Tibial nerve (tissue), 4 donors: Measurements from ENCODE around the gene PGPEP1. TPM values are rescaled to one million over a fixed set of nuclear protein-coding genes. Genes with fewer than 3 reads are reported as not detected.
"Not testable (repeated sequence)": the region's sequence is repeated elsewhere in the genome, so short reads cannot be mapped to it uniquely, and the experiment has no call there.

Source experiments
- DNase-seq, 2 donors: peaks; one replicate each; pipeline ENCODE4 v3.0.0-alpha.2; 2019; ENCODE audit warnings: low spot score in 2 of 2
- H3K27ac ChIP-seq, 4 donors: fragments of 200-600 bp; sonication (generic) in 3 of 4; one replicate each; pipeline ENCODE4 v1.5.1; 2017 to 2019; ENCODE audit warnings: mild to moderate bottlenecking in 1 of 4
- H3K27me3 ChIP-seq, 2 donors: fragments of 200-600 bp; sonication (generic) in 1 of 2; one replicate each; pipeline versions ENCODE4 v1.5.1 to v1.6.0; 2017 to 2019
- H3K36me3 ChIP-seq, 3 donors: fragments of 200-600 bp; sonication (generic); one replicate each; pipeline ENCODE4 v1.5.1; 2018 to 2019
- H3K4me1 ChIP-seq, 4 donors: fragments of 200-600 bp; sonication (generic) in 3 of 4; one replicate each; pipeline ENCODE4 v1.5.1; 2017 to 2019
- H3K4me3 ChIP-seq, 4 donors: fragments of 200-600 bp; sonication (generic) in 3 of 4; one replicate each; pipeline ENCODE4 v1.5.1; 2017 to 2019; ENCODE audit warnings: mild to moderate bottlenecking in 1 of 4, moderate library complexity in 1 of 4
- H3K9me3 ChIP-seq, 4 donors: fragments of 200-600 bp; sonication (generic) in 3 of 4; one replicate each; pipeline ENCODE4 v1.5.1; 2017 to 2019
- EP300 ChIP-seq, 2 donors: sonication (generic); formaldehyde crosslinking; IDR thresholded peaks; one replicate each; pipeline ENCODE4 v1.6.1; 2017; ENCODE audit warnings: antibody characterized with exemption in 2 of 2, mild to moderate bottlenecking in 1 of 2
- POLR2A ChIP-seq, 2 donors: fragments of 450-650 bp; IDR thresholded peaks; one replicate each; pipeline ENCODE4 v1.6.1; 2017; ENCODE audit warnings: antibody characterized with exemption in 2 of 2, mild to moderate bottlenecking in 2 of 2, moderate library complexity in 2 of 2
- WGBS, 2 donors: methylation state at CpG; one replicate each; pipeline ENCODE4 v1.1.5; 2018; 5-methylcytosine and 5-hydroxymethylcytosine counted together
- total RNA-seq, 4 donors: library from RNA; depleted of rRNA; stranded (reverse); fragments of >200 nt; gene quantifications; one replicate each; pipeline ENCODE4 v1.1.0, GENCODE V29; 2016
- TF ChIP-seq, protein P1 (sequence below), 5 experiments: fragments of 200-600 bp in 3 of 5; fragments of 450-650 bp in 2 of 5; sonication (generic) in 3 of 5; IDR thresholded peaks; one replicate each; pipeline ENCODE4 v1.5.1; 2016 to 2019; ENCODE audit warnings: antibody characterized with exemption in 5 of 5, mild to moderate bottlenecking in 3 of 5, moderate library complexity in 2 of 5

PGPEP1 gene
- total RNA-seq, 4 donors from 2014 or later, result 15.9 to 27.9 (median 20.1) TPM

DNA sequence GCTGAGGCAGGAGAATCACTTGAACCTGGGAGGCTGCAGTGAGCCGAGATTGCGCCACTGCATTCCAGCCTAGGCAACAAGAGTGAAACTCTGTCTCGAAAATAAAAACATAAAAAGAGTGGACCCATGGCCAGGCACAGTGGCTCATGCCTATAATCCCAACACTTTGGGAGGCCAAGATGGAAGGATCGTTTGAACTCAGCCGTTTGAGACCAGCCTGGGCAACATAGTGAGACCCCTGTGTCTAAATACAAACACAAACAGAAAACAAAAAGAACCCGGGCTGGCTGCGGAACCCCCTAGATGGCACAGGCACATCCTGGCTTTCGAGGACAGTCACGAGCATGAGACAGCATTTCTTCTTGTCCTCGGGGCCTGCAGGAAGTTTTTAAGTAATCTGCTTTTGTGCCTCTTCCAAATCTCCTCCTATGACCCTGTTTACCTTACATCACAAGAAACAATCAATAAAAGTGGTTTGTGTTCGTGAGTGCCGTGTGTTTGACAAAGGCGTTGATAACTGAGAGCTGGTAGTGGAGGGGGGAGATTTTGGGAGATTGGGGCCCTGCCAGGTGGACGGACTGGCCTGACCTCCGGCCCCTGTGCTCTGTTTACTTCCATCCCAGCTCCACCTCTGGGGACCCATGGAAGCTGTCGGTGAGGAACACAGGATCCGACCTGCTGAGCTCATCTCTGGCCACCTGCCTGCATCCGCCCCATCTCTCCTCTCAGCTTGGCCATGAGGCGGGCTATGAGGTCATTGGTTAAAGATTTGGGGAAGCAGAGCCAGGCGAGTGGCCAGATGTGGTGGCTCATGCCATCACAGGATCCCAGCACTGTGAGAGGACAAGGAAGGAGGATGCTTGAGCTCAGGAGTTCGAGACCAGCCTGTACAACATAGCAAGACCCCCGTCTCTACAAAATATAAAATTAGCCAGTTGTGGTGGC lies 39.7 kb downstream of the PGPEP1 start:
- TF ChIP-seq, protein P1, sequence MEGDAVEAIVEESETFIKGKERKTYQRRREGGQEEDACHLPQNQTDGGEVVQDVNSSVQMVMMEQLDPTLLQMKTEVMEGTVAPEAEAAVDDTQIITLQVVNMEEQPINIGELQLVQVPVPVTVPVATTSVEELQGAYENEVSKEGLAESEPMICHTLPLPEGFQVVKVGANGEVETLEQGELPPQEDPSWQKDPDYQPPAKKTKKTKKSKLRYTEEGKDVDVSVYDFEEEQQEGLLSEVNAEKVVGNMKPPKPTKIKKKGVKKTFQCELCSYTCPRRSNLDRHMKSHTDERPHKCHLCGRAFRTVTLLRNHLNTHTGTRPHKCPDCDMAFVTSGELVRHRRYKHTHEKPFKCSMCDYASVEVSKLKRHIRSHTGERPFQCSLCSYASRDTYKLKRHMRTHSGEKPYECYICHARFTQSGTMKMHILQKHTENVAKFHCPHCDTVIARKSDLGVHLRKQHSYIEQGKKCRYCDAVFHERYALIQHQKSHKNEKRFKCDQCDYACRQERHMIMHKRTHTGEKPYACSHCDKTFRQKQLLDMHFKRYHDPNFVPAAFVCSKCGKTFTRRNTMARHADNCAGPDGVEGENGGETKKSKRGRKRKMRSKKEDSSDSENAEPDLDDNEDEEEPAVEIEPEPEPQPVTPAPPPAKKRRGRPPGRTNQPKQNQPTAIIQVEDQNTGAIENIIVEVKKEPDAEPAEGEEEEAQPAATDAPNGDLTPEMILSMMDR (IDR thresholded peaks at IDR 0.05), result no peak
- TF ChIP-seq EP300 (IDR thresholded peaks at IDR 0.05), result peak; percentile 42 to 81
- DNase-seq, result peak; percentile 93 to 96
- Histone ChIP-seq H3K27me3 (no peaks in the 10 kb centered on the region), H3K36me3 (no peaks in the 10 kb centered on the region), H3K27ac (peak overlapping the region; percentile 56 to 85 (median 75)), H3K4me1 (peaks cover 0 to 50% (median 8%) of the 10 kb centered on the region in 4 donors), H3K9me3 (no peaks in the 10 kb centered on the region), H3K4me3 (no peak overlapping the region)
- WGBS, 2 donors, result 48 to 50% methylated on average over 22 of the region's 22 CpGs

DNA sequence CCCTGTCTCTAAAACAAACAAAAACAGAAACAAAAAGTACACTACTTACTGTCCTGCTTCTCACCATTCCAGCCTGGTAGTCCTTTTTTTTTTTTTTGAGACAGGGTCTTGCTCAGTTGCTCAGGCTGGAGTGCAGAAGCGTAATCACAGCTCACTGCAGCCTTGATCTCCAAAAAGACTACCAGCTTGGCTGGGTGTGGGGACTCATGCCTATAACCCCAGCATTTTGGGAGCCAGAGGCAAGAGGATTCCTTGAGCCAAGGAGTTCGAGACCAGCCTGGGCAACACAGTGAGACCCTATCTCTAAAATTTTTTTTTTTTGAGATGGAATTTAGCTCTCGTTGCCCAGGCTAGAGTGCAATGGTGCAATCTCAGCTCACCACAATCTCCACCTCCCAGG lies 40.4 kb downstream of the PGPEP1 start:
- no peak for DNase-seq
- Histone ChIP-seq H3K36me3 (no peaks in the 10 kb centered on the region), H3K27ac (peak overlapping the region; percentile 56 to 85 (median 68)), H3K27me3 (no peaks in the 10 kb centered on the region), H3K4me1 (peaks cover 0 to 47% (median 6%) of the 10 kb centered on the region in 4 donors), H3K4me3 (no peak overlapping the region), H3K9me3 (no peaks in the 10 kb centered on the region)
- WGBS, 2 donors, result 65 to 74% methylated on average over 3 of the region's 3 CpGs
- TF ChIP-seq POLR2A (IDR thresholded peaks at IDR 0.05) (no peak), EP300 (IDR thresholded peaks at IDR 0.05) (no peak)
- TF ChIP-seq, protein P1 (IDR thresholded peaks at IDR 0.05), result no peak

DNA sequence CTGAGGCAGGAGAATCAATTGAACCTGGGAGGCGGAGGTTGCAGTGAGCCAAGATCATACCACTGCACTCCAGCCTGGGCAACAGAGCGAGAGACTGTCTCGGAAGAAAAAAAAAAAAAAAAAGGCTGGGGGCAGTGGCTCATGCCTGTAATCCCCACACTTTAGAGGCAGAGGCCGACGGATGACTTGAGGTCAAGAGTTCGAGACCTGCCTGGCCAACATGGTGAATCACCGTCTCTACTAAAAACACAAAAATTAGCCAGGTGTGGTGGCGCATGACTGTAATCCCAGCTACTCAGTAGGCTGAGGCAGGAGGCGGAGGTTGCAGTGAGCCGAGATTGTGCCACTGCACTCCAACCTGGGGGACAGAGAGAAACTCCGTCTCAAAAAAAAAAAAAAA lies 43.2 kb downstream of the PGPEP1 start:
- WGBS, 2 donors, result 87 to 89% methylated on average over 11 of the region's 11 CpGs
- peaks cover 0 to 55% (median 14%) of the 10 kb centered on the region in 4 donors for H3K4me1 ChIP-seq
- not testable (repeated sequence) for H3K27me3 ChIP-seq, H3K36me3 ChIP-seq, DNase-seq, H3K27ac ChIP-seq, H3K9me3 ChIP-seq, H3K4me3 ChIP-seq

DNA sequence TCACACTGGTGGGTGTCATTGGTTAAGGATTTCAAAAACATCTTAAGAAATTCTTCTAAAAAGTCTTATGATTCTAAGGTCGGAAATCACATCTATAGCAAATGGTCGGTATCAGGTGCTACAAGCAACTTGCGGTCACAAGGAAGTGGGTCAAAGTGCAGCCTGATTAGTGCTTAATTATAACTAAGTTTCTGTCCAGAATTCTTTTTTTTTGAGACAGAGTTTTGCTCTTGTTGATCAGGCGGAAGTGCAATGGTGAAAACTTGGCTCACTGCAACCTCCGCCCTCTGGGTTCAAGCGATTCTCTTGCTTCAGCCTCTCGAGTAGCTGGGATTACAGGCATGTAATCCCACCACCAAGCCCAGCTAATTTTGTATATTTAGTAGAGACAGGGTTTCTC lies 44.4 kb downstream of the PGPEP1 start:
- no peaks in the 10 kb centered on the region for H3K27me3 ChIP-seq
- WGBS, 2 donors, result 82 to 88% methylated on average over 7 of the region's 7 CpGs

DNA sequence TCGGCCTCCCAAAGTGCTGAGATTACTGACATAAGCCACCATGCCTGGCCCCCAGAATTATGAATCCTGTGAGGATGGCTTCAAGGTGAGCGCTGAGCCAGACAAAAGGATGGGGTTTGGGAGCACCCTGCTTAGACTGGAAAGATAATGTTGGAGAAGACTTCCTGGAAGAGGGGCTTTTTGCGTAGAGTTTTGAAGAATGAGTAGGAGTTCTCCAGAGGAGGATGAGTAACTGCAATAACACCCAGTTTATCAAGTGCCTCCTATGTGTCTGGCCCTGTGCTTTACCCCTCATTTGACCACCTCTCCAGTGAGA lies 44.9 kb downstream of the PGPEP1 start:
- TF ChIP-seq, protein P1 (IDR thresholded peaks at IDR 0.05), result no peak
- TF ChIP-seq POLR2A (IDR thresholded peaks at IDR 0.05) (no peak), EP300 (IDR thresholded peaks at IDR 0.05) (no peak)
- Histone ChIP-seq H3K27ac (peak overlapping the region in 1 of 4 donors; percentile 36), H3K27me3 (no peaks in the 10 kb centered on the region), H3K4me3 (no peak overlapping the region), H3K4me1 (peaks cover 0 to 43% (median 12%) of the 10 kb centered on the region in 4 donors), H3K9me3 (no peaks in the 10 kb centered on the region), H3K36me3 (no peaks in the 10 kb centered on the region)
- WGBS, 2 donors, result 93 to 96% methylated on average over 3 of the region's 3 CpGs
- DNase-seq, result no peak

More for the DNA sequence above, 44.4 kb downstream of the PGPEP1 start:
- Histone ChIP-seq H3K4me3 (no peak overlapping the region), H3K36me3 (no peaks in the 10 kb centered on the region), H3K27ac (no peak overlapping the region), H3K9me3 (no peaks in the 10 kb centered on the region), H3K4me1 (peaks cover 0 to 49% (median 14%) of the 10 kb centered on the region in 4 donors)
- no peak for DNase-seq
- TF ChIP-seq POLR2A (IDR thresholded peaks at IDR 0.05), result no peak
- TF ChIP-seq, protein P1 (IDR thresholded peaks at IDR 0.05), result no peak
- no peak for TF ChIP-seq EP300 (IDR thresholded peaks at IDR 0.05)
